GM21786 (cell line): ENCODE results near the gene PLCB2.

ENCODE experiments used
- ATAC-seq: cut with Tn5 transposase; IDR thresholded peaks from one replicate; pipeline ENCODE4 v1.9.1; 2021; ENCODE audit not compliant: unreplicated experiment

Gene PLCB2

DNA sequence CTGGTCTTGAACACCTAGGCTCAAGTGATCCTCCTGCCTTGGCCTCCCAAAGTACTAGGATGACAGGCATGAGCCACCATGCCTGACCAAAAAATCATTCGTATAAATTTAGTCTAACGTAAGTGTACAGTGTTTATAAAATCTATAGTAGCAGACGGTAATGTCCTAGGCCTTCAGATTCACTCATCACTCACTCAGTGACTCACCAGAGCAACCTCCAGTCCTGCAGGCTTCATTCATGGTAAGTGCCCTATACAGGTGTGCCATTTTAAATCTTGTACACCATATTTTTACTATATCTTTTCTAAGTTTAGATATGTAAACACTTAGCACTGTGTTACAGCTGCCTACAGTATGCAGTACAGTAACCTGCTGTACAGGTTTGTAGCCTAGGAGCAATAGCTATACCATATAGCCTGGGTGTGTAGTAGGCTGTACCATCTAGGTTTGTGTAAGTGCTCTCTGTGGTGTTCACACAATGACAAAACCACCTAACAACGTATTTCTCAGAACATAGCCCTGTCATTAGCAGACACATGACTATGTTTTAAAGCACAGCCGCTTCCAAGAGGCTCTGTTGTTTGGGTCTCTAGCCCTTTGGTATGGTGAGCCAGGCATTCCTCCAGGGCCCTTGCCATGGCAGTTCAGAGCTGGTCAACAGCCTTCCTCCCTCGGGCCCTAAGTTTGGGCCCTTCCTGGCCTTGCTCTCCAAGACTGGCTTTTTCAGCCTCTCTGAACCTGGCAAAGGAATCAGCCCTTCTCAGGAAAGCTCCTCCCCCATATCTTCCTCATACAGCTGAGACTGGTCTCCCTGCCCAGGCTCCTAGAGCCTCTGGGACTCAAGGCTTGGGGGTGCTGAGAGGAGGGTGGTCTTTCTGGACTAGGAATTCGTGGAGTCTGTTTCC is 34.9 kb upstream of the PLCB2 start:
- no peak for ATAC-seq

DNA sequence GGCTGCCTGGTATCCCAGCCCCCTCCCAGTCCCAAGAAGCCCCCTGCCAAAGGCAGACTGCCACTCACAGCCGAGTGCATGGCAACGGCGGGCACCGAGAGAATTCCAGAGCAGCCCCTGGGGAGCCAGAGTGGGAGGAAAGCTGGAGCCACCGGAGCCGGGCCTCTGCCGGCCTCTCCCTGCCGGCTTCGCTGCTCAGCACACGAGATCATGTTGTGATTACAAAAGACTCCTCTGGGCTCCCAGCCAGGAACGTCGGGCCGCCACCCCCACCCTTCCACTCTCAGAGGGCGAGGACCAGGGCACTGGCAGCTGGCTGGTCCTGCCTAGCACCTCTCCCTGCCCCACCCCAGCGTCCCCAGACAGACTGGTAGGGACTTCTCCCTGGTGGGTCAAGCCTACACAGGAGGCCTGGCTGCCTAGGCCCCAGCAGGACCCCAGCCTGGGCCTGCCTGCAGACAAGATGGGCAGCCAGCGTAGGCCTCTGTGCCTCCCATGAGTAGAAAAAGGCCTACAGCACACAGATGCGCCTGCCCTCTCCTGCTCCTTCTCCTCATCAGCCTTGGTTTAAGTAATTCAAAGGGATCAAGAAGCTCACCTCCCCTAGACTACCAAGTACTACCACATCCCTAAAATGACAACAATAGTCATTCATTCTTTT is 33.1 kb upstream of the PLCB2 start, which contains the start of gene CCDC9B:
Gene CCDC9B, minus strand, starts transcription at position 200 of the 661 bp plus-strand sequence. Its CDS starts 120 bp downstream, at position 80.
- ATAC-seq = no peak

DNA sequence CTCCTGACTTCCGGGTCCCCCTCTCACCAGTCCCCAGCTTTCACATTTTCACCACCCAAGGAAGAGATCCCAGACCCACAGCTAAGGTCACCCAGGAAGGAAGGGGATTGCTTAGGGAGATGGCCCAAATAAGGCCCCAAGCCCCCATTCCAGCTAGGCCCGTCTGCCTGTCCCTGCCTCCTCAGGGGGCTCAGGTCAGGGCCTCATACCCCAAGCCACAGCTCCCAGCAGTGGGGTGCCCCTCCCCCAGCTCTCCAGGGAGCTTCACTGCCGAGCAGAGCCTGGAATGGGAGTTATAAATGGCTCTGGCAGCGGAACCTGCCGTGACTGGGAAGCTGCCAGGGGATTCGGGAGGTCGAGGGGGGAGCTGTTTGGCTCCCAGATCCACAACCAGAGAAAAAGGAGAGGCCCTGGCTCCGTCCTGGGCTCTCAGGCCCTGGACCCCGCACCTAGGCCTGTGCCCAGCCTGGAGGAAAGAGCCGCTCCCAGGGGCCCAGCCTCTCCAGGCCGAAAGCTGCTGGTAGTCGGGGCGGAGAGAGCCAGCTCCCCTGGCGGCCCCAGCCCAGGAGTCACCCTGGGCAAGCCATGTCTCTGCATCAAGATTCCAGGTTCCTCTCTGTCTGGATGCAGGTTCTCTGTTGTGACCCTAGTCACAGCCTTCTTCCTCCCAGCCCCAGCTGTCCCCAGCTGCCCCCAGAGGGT is 32.5 kb upstream of the PLCB2 start:
- no peak for ATAC-seq

GRCh38 chr15:40339621-40339945 is 31.8 kb upstream of the PLCB2 start:
- no peak for ATAC-seq

DNA sequence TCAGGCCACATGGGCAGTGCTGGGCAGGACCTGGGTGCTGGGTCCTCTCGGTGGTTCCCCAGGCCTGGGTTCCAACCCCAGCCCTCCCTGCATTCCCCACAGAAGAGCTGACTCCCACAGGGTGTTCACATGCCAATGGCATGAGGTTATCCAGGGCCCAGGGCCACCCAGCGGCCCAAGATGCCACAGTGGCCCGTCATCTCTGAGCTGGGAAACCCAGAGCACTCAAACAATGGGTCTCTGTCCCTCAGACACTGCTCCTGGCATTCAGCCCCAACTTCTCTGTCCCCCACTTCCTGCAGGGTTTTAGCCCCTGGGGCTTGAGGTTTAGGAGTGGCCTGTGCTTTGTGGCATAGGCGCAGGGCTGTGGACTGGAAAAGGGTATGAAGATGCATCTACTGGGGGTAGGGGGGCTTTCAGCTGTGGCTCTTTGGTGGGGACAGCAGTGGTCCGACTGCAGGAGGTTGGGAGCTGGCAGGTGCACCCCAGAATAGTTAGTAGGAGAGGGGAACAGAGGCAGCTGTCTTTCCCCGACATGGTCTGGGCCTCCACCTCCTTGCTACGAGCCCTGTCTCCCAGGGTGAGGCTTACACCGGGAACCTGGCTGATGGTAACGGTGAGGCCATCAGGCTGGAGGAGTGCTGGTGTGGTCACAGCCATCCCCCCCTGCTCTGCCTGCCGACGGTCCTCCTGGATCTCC is 31.3 kb upstream of the PLCB2 start:
- ATAC-seq = no peak

GRCh38 chr15:40338041-40338657 is 30.4 kb upstream of the PLCB2 start:
- ATAC-seq = no peak

DNA sequence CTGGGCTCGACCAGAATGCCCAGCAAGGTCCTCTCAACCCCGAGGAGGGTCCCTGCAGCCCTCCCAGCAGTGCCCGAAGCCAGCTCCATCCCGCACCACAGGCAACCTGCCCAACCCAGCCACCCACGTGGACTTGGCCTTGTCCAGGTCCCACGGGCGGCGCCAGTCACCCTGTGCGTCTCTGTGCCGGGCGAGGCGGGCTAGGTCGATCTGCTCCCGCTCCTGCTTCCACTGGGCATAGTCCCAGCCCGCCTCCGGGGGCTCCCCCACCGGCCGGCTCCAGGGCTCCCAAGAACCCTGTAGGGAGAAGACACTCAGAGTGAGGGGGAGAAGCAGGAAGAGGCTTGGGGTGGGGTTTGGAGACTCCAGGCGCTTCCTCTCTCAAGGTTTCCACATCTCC is 29.9 kb upstream of the PLCB2 start:
- ATAC-seq = no peak

DNA sequence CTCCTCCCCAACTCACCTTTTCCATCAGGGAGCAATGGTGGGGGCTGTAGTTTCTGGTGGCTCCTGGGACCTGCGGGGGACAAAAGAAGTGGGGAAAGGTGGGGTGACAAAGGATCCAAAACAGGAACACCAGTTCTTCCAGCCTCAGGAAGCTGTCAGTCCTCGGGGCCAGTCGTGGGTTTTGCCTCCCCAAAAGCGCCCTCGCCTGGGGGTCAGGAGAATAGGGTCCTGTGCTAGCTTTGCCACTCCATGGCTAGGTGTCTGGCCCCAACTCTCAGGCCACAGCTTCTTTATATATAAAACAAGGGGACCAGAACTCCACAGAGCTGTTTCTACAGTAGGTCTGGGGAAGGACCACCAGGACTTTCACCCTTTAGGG is 29.0 kb upstream of the PLCB2 start:
- no peak for ATAC-seq

- no peak for ATAC-seq
Measured at GRCh38 chr15:40335938-40336743, 28.4 kb upstream of the PLCB2 start.

DNA sequence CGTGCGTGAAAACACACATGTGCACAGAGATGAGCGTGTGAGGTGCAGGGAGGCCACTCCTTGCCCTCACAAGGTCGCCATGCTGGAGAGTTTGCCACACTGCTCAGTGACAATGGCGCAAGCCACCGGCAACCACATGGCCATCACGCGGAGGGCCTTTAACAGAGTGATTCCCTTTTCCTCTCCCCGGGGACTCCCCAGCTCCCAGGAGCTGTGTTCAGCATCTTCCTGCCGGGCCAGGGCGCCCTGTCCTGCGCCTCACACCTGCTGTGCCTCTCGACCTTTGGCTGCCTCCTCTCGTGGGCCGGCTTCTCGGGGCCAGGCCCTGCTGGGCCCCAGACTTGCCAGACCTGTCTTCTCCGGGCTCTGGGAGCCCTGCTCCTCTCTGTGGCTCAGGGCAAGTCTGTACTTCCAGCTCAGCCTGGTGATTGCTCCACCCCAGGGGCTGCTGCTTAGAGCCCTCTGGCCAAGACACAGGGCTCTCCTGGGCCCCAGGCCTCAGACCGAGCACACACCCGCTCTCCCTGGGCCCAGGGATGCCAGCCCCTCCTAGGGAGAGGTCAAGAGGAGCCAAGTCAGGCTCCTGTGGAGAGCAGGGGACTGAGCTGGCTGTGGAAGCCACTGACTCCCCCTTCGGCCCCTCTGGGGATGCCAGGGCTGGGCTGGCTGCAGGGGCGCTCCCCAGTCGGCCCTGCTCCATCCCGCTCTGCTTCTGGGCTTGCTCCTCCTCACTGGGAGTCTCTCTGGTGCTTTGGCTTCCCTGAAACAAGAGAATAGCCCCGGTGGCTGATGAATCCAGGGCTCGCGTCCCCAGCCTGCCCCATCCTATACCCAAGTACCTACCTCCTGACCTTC is 27.4 kb upstream of the PLCB2 start:
- ATAC-seq = no peak

DNA sequence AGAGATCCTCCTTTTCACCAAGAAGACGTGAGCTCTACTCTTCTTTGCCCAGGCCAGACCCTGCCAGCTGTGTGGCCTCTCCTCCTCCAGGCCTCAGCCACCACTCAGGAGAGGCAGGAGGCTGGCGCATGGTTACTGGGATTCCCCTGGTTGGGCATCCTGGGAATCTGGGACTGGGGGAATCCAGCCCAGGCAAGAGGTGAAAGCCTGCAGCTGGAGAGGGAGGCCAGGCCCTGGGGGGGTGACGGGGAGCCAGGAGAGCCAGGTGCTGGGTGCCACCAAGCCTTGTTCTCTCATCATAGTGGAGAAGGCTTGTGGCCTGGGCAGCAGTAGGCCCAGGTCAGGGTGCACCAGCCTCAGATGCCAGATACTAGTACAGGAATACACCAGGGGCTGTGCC is 26.8 kb upstream of the PLCB2 start:
- no peak for ATAC-seq

- no peak for ATAC-seq
Measured at GRCh38 chr15:40333922-40334492, 26.3 kb upstream of the PLCB2 start.

DNA sequence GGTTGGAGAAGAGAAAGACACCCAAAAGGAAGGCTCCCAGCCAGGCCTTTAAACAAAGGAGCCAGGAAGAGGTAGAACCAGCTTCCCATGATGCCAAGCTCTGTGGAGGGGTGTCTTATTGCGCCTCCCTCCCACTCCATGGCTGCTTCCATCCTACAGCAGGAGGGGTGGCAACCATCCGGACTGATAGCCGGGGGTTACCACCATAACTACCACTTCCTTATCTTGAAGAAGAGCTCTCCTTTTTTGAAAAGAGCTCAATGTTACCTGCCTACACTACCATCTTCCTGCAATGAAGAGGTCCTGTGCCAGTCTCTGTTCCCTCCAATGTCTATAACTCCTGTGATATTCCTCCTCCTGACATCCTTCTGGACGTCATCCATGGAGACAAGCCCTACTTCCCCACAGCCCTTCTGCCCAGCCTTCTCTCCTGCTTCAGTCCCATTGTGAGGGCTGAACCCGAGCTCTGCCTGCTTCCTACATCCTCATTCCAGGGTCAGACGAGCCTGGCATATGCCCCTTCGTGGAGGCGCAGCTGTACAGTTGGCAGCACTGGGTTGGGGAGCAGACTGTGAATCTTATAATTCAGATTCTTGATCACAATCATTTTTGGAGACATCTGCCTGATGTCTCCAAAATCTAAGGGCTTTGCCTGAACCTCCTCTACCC is 24.5 kb upstream of the PLCB2 start:
- no peak for ATAC-seq

DNA sequence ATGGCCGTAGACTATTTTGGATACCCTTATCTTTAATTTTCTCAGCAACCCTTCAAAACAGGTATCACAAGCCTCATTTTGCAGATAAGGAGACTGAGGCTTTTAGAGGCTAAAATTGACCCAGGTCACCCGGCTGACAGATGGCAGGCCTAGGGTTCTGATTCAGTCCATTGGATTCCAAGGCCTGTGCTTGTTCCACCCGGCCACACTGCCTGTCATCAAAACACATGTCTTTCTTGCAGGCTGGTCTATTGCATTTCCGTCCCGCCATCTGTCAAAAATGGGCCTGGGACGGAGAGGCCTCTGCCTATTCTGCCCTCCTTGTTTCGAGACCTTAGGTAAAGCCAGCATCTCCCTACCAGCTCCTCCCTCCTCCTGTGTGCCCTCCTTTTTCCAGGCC is 23.9 kb upstream of the PLCB2 start:
- ATAC-seq = no peak

GRCh38 chr15:40331026-40331425 is 23.3 kb upstream of the PLCB2 start:
- ATAC-seq = no peak

DNA sequence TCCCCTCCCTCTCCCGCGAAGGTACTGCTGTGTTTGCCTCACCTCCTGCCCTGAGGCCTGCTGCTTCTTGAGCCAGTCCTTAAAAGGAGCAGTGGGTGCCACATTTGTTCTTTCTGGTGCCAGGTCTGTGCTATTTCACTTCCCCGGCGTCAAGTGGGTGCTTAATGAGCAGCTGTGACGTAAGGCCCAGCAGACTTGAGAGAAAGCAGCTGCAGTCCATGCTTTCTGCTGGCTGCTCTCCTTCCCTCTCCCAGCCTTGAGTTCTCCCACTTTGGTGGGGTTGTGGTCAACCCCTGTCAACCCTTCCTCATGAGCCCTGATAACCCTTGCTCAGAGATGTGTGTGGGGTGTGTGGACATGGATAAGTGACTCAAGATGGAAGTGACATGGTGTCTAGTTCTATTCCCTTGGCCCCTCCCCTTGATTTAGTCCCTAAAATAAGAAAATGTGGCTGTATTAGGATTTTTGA is 22.7 kb upstream of the PLCB2 start:
- no peak for ATAC-seq

- ATAC-seq = no peak
Measured at GRCh38 chr15:40329804-40330203, 22.1 kb upstream of the PLCB2 start.

GRCh38 chr15:40328751-40329150 is 21.0 kb upstream of the PLCB2 start:
- no peak for ATAC-seq
